Measurements from ENCODE around the gene BNIPL. TPM values are rescaled to one million over a fixed set of nuclear protein-coding genes. Genes with fewer than 3 reads are reported as not detected.
A peak's percentile ranks its signal among the peaks of the same experiment; 100 is the strongest.

BNIPL gene
- total and polyA plus RNA-seq, 2 of the 13 experiments (the other 11 are each of a cell fraction or from before 2014, with no cell fraction given), result 0.40 to 1.1 TPM

GRCh38 chr1:151012684-151013471 is 23.5 kb upstream of the BNIPL start (continued):
- TF ChIP-seq PRMT3 (CRISPR knock-in tag; IDR thresholded peaks at IDR 0.05; ENCODE audit: borderline replicate concordance, low read depth) (no peak), TFAP4 (IDR thresholded peaks at IDR 0.05; ENCODE audit: borderline replicate concordance, low read depth) (peak; percentile 59; the same call in 1 of the 2 replicates), GABPA (IDR thresholded peaks at IDR 0.05; ENCODE audit: low read depth, low read length) (no peak), GABPA (CRISPR knock-in tag; IDR thresholded peaks at IDR 0.05; ENCODE audit: low read depth) (peak; percentile 48; the same call in 1 of the 2 replicates), ZHX1 (CRISPR knock-in tag; IDR thresholded peaks at IDR 0.05; ENCODE audit: low read depth) (no peak; the same call in 1 of the 2 replicates), MEIS1 (CRISPR knock-in tag; IDR thresholded peaks at IDR 0.05; ENCODE audit: borderline replicate concordance) (0 out of 2 replicates have a peak, but pooled peaks have one; percentile 59), ZNF205 (CRISPR knock-in tag; IDR thresholded peaks at IDR 0.05) (peak; percentile 39), PHF20 (CRISPR knock-in tag; IDR thresholded peaks at IDR 0.05) (0 out of 2 replicates have a peak, but pooled peaks have one; percentile 23), ZNF605 (CRISPR knock-in tag; IDR thresholded peaks at IDR 0.05) (peak; percentile 61; the same call in 1 of the 2 replicates), ZHX2 (IDR thresholded peaks at IDR 0.05; ENCODE audit: low read depth) (no peak), ZHX2 (CRISPR knock-in tag; IDR thresholded peaks at IDR 0.05; ENCODE audit: borderline replicate concordance) (no peak), EP300 (IDR thresholded peaks at IDR 0.05; ENCODE audit: low read depth in 2 of 2, low read length in 2 of 2) (peak; percentile 66 to 87; a peak in 3 of 4 replicates), EP300 (CRISPR knock-in tag; IDR thresholded peaks at IDR 0.05; ENCODE audit: borderline replicate concordance) (peak; percentile 68; the same call in 1 of the 2 replicates), ZBTB46 (CRISPR knock-in tag; IDR thresholded peaks at IDR 0.05; ENCODE audit: borderline replicate concordance) (peak; percentile 50; the same call in 1 of the 2 replicates), SNAI1 (CRISPR knock-in tag; IDR thresholded peaks at IDR 0.05; ENCODE audit: borderline replicate concordance) (no peak), ZNF792 (CRISPR knock-in tag; IDR thresholded peaks at IDR 0.05) (peak; percentile 10; the same call in 1 of the 2 replicates), SSRP1 (CRISPR knock-in tag; IDR thresholded peaks at IDR 0.05) (no peak), GTF3A (CRISPR knock-in tag; conservative IDR thresholded peaks at IDR 0.05) (0 out of 2 replicates have a peak, but pooled peaks have one; percentile 58)
